B cell (primary cell): Measurements from ENCODE around the gene MSTN. TPM values are rescaled to one million over a fixed set of nuclear protein-coding genes. Genes with fewer than 3 reads are reported as not detected.

Experiments used
- ATAC-seq: fragments of 200-7000 bp; cut with Tn5 transposase; one replicate; pipeline ENCODE4 v1.10.0; 2021; ENCODE audit warnings: low read depth, mild to moderate bottlenecking, moderate number of reproducible peaks, moderate library complexity
- CTCF ChIA-PET: fragments of 350-600 bp; sonication (Branson Sonifier 250); formaldehyde crosslinking; loops from one replicate; lab custom pipeline; 2021; ENCODE audit warnings: antibody characterized with exemption, inconsistent platforms; lab: Charles Lee
- POLR2A ChIA-PET: fragments of 350-600 bp; sonication (Branson Sonifier 250); formaldehyde crosslinking; loops from one replicate; lab custom pipeline; 2021; ENCODE audit warnings: antibody characterized with exemption; lab: Charles Lee
- DNase-seq: peaks from one replicate; pipeline ENCODE4 v3.0.0; 2013
- H2AFZ ChIP-seq: 2 replicates; pipeline ENCODE4 v1.6.1; 2012; ENCODE audit warnings: mild to moderate bottlenecking, low read depth, low read length; ENCODE audit not compliant: insufficient read depth, poor library complexity, severe bottlenecking
- H3K27ac ChIP-seq, 2 donors: 1 replicate in 1 of 2; 2 replicates in 1 of 2; pipeline ENCODE4 v1.5.1; 2012 to 2013; ENCODE audit warnings: low read length in 2 of 2, mild to moderate bottlenecking in 2 of 2, moderate library complexity in 1 of 2
- H3K27me3 ChIP-seq, 4 experiments: fragments of 200-600 bp in 1 of 4; sonication (generic) in 1 of 4; replicated peaks in 1 of 4; 1 replicate in 2 of 4; 2 replicates in 2 of 4; pipeline versions ENCODE4 v1.6.1 to v1.7.0; 2013 to 2016; ENCODE audit warnings: low read length in 3 of 4, mild to moderate bottlenecking in 2 of 4, mixed read lengths in 1 of 4, moderate library complexity in 1 of 4; ENCODE audit not compliant: insufficient read depth in 4 of 4, control insufficient read depth in 3 of 4; ENCODE audit errors: control extremely low read depth in 1 of 4
- H3K36me3 ChIP-seq, 2 experiments: replicated peaks in 1 of 2; 1 replicate in 1 of 2; 2 replicates in 1 of 2; pipeline versions ENCODE4 v1.6.1 to v1.7.1; 2013; ENCODE audit warnings: low read length in 1 of 2; ENCODE audit not compliant: insufficient read depth in 2 of 2, control insufficient read depth in 1 of 2; ENCODE audit errors: control extremely low read depth in 1 of 2, extremely low read depth in 1 of 2
- H3K4me1 ChIP-seq, 2 donors: fragments of 200-600 bp in 1 of 2; sonication (generic) in 1 of 2; 1 replicate in 1 of 2; 2 replicates in 1 of 2; pipeline versions ENCODE4 v1.5.1 to v1.6.1; 2013 to 2017; ENCODE audit warnings: low read length in 2 of 2; ENCODE audit not compliant: control insufficient read depth in 2 of 2, insufficient read depth in 2 of 2
- H3K4me2 ChIP-seq: replicated peaks from 2 replicates; pipeline ENCODE3; 2012; ENCODE audit warnings: mild to moderate bottlenecking, low read depth, low read length; ENCODE audit not compliant: poor library complexity, severe bottlenecking
- H3K4me3 ChIP-seq, 5 experiments: fragments of 200-600 bp in 1 of 5; sonication (generic) in 1 of 5; 1 replicate in 3 of 5; 2 replicates in 2 of 5; pipeline versions ENCODE4 v1.5.1 to v1.7.0; 2011 to 2016; ENCODE audit warnings: low read length in 4 of 5, mild to moderate bottlenecking in 4 of 5, low read depth in 2 of 5, control low read depth in 1 of 5, moderate library complexity in 1 of 5; ENCODE audit not compliant: insufficient read depth in 1 of 5; ENCODE audit errors: control extremely low read depth in 1 of 5, extremely low read depth in 1 of 5
- H3K79me2 ChIP-seq: fragments of 200-600 bp; sonication (generic); one replicate; pipeline ENCODE4 v1.6.0; 2016; ENCODE audit warnings: low read length; ENCODE audit not compliant: control insufficient read depth, insufficient read depth
- H3K9ac ChIP-seq: fragments of 200-600 bp; sonication (generic); 2 replicates; pipeline ENCODE4 v1.6.1; 2017; ENCODE audit warnings: mild to moderate bottlenecking, low read length, moderate library complexity
- H3K9me3 ChIP-seq, 3 donors: one replicate each; pipeline versions ENCODE4 v1.6.1 to v1.7.1; 2013; ENCODE audit warnings: low read length in 2 of 3; ENCODE audit not compliant: control insufficient read depth in 2 of 3, insufficient read depth in 1 of 3; ENCODE audit errors: control extremely low read depth in 1 of 3
- H4K20me1 ChIP-seq: 2 replicates; pipeline ENCODE4 v1.6.0; 2012; ENCODE audit warnings: mild to moderate bottlenecking, low read length; ENCODE audit not compliant: insufficient read depth, control insufficient read depth, poor library complexity, severe bottlenecking
- H3K27ac Mint-ChIP-seq: one replicate; pipeline ENCODE4 v1.8.0; 2021; ENCODE audit warnings: mixed read lengths
- H3K27me3 Mint-ChIP-seq: one replicate; pipeline ENCODE4 v1.8.0; 2021; ENCODE audit warnings: mixed read lengths
- H3K4me1 Mint-ChIP-seq: one replicate; pipeline ENCODE4 v1.8.0; 2021; ENCODE audit warnings: mixed read lengths
- H3K4me3 Mint-ChIP-seq: one replicate; pipeline ENCODE4 v1.8.0; 2021; ENCODE audit warnings: mixed read lengths
- H3K9me3 Mint-ChIP-seq: one replicate; pipeline ENCODE4 v1.8.0; 2022; ENCODE audit warnings: mixed read lengths; ENCODE audit not compliant: insufficient read depth
- EZH2 ChIP-seq: IDR thresholded peaks from 2 replicates; pipeline ENCODE4 v1.6.1; 2012; ENCODE audit warnings: borderline replicate concordance, low read depth, mild to moderate bottlenecking, moderate library complexity, low read length; ENCODE audit not compliant: insufficient read depth, poor library complexity, severe bottlenecking
- WGBS: methylation state at CpG from one replicate; pipeline ENCODE4 v1.1.5; 2013; ENCODE audit warnings: missing lambda C conversion rate; ENCODE audit not compliant: insufficient coverage; 5-methylcytosine and 5-hydroxymethylcytosine counted together
- intact Hi-C: fragments of 100-400 bp; cut with micrococcal nuclease; formaldehyde crosslinking; loops from one replicate; pipeline ENCODE4 v1.10.0; 2022
- polyA plus RNA-seq: library from polyadenylated mRNA; depleted of rRNA; stranded (reverse); fragments of >200 nt; gene quantifications from 2 replicates; pipeline ENCODE4 v1.2.3, GENCODE V29; 2012
- total RNA-seq, 2 donors: library from RNA; stranded (reverse); fragments of 120-200 nt in 1 of 2; gene quantifications; 1 replicate in 1 of 2; 2 replicates in 1 of 2; pipeline versions ENCODE4 v1.2.3 to v1.2.4, GENCODE V29; 2013 to 2022
- TF ChIP-seq, protein P1 (sequence below): fragments of 200-600 bp; IDR thresholded peaks from one replicate; pipeline ENCODE4 v1.8.0; 2022; ENCODE audit warnings: antibody characterized with exemption, mild to moderate bottlenecking

MSTN gene
- total and polyA plus RNA-seq, 2 donors (not counting 1 experiment from before 2014, with no cell fraction given): 0.07 TPM; not detected in 1

DNA sequence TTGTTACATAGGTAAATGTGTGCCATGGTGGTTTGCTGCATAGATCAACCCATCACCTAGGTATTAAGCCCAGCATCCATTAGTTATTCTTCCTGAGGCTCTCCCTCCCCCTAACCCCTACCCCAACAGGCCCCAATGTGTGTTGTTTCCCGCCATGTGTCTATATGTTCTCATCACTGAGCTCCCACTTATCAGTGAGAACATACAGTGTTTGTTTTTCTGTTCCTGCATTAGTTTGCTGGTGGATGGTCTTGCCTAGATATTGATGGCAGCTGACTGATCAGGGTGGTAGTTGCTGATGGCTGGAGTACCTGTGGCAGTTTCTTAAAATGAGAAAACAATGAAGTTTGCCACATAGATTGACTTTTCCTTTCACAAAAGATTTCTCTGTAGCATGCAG is 34.6 kb upstream of the MSTN start:
- no CpG with 5 or more reads among the region's 1 CpG for WGBS
- Histone ChIP-seq H3K36me3 (no peaks in the 10 kb centered on the region), H3K79me2 (no peaks in the 10 kb centered on the region), H4K20me1 (no peaks in the 10 kb centered on the region), H3K4me2 (no peak overlapping the region), H3K9me3 (peaks cover 3% of the 10 kb centered on the region in 3 donors), H3K27me3 (no peaks in the 10 kb centered on the region), H3K27ac (no peak overlapping the region), H3K9ac (no peak overlapping the region), H2AFZ (no peak overlapping the region), H3K4me1 (no peaks in the 10 kb centered on the region), H3K4me3 (no peak overlapping the region)
- H3K27me3 Mint-ChIP-seq: no peaks in the 10 kb centered on the region
- H3K9me3 Mint-ChIP-seq: peaks cover 3% of the 10 kb centered on the region
- ATAC-seq: no peak
- H3K4me1 Mint-ChIP-seq: no peaks in the 10 kb centered on the region
- no peak for DNase-seq
- TF ChIP-seq, protein P1, sequence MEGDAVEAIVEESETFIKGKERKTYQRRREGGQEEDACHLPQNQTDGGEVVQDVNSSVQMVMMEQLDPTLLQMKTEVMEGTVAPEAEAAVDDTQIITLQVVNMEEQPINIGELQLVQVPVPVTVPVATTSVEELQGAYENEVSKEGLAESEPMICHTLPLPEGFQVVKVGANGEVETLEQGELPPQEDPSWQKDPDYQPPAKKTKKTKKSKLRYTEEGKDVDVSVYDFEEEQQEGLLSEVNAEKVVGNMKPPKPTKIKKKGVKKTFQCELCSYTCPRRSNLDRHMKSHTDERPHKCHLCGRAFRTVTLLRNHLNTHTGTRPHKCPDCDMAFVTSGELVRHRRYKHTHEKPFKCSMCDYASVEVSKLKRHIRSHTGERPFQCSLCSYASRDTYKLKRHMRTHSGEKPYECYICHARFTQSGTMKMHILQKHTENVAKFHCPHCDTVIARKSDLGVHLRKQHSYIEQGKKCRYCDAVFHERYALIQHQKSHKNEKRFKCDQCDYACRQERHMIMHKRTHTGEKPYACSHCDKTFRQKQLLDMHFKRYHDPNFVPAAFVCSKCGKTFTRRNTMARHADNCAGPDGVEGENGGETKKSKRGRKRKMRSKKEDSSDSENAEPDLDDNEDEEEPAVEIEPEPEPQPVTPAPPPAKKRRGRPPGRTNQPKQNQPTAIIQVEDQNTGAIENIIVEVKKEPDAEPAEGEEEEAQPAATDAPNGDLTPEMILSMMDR: no peak
- TF ChIP-seq EZH2: no peak
- no peak overlapping the region for H3K4me3 Mint-ChIP-seq
- intact Hi-C loops: no loop called here
- no peak overlapping the region for H3K27ac Mint-ChIP-seq
- POLR2A ChIA-PET: no interaction called here
- CTCF ChIA-PET: no interaction called here

DNA sequence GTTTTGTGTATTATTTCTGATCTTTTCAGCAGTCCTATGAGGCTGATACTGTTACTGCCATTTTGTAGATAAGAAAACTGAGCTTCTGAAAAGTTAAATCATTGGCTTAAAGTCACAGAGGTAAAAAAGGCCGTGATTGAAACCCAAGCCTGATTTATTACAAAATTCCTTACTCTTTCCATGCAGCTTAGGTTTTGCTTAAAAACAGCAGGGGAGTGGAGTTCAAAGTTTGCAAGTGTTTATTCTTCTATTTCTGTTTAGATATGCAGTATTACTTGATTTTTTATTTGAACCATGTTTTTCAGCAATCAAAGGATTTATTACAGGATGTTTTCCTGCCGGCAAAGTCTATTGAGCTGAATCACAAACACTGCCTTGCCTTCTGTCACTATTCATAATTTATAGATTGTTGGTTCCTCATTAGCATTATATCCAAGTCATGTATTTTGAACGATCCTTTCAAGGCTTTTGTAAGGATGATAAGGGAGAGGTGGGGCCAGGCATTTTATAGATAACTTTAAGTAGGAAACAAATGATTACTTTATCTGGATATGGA is 31.9 kb upstream of the MSTN start:
- no peak for ATAC-seq
- WGBS: no CpG with 5 or more reads among the region's 3 CpGs
- H3K27ac ChIP-seq: no peak overlapping the region
- Mint-ChIP-seq H3K9me3 (no peaks in the 10 kb centered on the region), H3K27ac (no peak overlapping the region), H3K27me3 (no peaks in the 10 kb centered on the region), H3K4me1 (no peaks in the 10 kb centered on the region), H3K4me3 (no peak overlapping the region)
- ChIA-PET POLR2A (no interaction called here), CTCF (interaction anchor here (1.6 kb wide), 1 partner anchor 20 kb away, joined by 4 read pairs; no protein-coding TSS in a partner anchor)
- no peaks in the 10 kb centered on the region for H3K79me2 ChIP-seq
- H3K36me3 ChIP-seq: no peaks in the 10 kb centered on the region
- H3K9ac ChIP-seq: no peak overlapping the region
- no peaks in the 10 kb centered on the region for H3K9me3 ChIP-seq
- no peaks in the 10 kb centered on the region for H3K27me3 ChIP-seq
- DNase-seq: no peak
- TF ChIP-seq, protein P1: no peak
- TF ChIP-seq EZH2: no peak
- H4K20me1 ChIP-seq: no peaks in the 10 kb centered on the region
- H3K4me1 ChIP-seq: no peaks in the 10 kb centered on the region
- no peak overlapping the region for H3K4me2 ChIP-seq
- H2AFZ ChIP-seq: no peak overlapping the region
- intact Hi-C loops: no loop called here
- no peak overlapping the region for H3K4me3 ChIP-seq
